HuH-7 (cell line): ENCODE results near the gene RHOBTB3.

Experiments used
- DNase-seq: peaks from one replicate; pipeline ENCODE4 v3.0.0; 2011; ENCODE audit warnings: low spot score

The RHOBTB3 gene

GRCh38 chr5:95842854-95843544 is 111.9 kb downstream of the RHOBTB3 start:
- no peak for DNase-seq

- no peak for DNase-seq
These were observed 112.6 kb downstream of the RHOBTB3 start for GRCh38 chr5:95843733-95844223.

GRCh38 chr5:95845391-95845790 is 114.3 kb downstream of the RHOBTB3 start:
- no peak for DNase-seq
